ENCODE data around the gene PHF11.

The PHF11 gene

DNA sequence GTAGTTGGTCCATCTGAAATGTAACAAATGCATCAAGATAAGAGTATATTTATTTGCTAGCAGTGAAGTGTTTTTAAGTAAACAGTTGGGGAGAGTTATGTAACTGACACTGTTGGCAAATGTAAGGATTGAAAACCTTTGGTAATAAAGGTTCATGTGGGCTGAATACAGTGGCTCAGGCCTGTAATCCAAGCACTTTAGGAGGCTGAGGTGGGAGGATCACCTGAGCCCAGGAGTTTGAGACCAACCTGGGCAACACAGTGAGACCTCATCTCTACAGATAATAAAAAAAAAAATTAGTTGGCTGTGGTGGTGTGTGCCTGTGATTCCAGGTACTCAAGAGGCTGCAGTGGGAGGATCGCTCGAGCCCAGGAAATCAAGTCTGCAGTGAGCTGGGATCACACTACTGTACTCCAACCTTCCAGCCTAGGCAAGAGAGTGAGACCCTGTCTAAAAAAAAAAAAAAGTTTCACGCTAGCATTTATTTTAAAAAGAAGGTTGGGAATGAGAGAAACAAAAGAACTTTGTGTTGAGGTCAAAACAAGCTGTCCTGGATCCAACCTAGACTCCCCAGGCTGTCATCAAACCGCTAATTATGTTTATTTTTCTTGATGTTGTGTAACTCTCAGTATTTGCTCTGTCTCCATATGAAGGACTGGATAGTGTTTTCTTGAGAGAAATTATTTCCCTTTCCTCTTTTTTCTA lies 31.0 kb upstream of the PHF11 start:
- Histone ChIP-seq H3K36me3 (ENCODE audit: insufficient read depth) (no peaks in the 10 kb centered on the region), H3K4me2 (no peak overlapping the region), H3K9ac (no peak overlapping the region), H3K79me2 (ENCODE audit: insufficient read depth, low read depth) (no peaks in the 10 kb centered on the region), H3K4me3 (IDR thresholded peaks at IDR 0.05; ENCODE audit: insufficient read depth, low read depth, low read length) (no peak overlapping the region), H4K20me1 (ENCODE audit: insufficient read depth) (no peaks in the 10 kb centered on the region), H3K27me3 (ENCODE audit: insufficient read depth, low read depth) (no peaks in the 10 kb centered on the region), H2AFZ (ENCODE audit: low read depth) (no peak overlapping the region), H3K27ac (no peak overlapping the region), H3K4me1 (ENCODE audit: low read depth, poor library complexity, severe bottlenecking) (peaks cover 8% of the 10 kb centered on the region)
- TF ChIP-seq, protein P1, sequence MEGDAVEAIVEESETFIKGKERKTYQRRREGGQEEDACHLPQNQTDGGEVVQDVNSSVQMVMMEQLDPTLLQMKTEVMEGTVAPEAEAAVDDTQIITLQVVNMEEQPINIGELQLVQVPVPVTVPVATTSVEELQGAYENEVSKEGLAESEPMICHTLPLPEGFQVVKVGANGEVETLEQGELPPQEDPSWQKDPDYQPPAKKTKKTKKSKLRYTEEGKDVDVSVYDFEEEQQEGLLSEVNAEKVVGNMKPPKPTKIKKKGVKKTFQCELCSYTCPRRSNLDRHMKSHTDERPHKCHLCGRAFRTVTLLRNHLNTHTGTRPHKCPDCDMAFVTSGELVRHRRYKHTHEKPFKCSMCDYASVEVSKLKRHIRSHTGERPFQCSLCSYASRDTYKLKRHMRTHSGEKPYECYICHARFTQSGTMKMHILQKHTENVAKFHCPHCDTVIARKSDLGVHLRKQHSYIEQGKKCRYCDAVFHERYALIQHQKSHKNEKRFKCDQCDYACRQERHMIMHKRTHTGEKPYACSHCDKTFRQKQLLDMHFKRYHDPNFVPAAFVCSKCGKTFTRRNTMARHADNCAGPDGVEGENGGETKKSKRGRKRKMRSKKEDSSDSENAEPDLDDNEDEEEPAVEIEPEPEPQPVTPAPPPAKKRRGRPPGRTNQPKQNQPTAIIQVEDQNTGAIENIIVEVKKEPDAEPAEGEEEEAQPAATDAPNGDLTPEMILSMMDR (conservative IDR thresholded peaks at IDR 0.05; ENCODE audit: low read depth, low read length): no peak

DNA sequence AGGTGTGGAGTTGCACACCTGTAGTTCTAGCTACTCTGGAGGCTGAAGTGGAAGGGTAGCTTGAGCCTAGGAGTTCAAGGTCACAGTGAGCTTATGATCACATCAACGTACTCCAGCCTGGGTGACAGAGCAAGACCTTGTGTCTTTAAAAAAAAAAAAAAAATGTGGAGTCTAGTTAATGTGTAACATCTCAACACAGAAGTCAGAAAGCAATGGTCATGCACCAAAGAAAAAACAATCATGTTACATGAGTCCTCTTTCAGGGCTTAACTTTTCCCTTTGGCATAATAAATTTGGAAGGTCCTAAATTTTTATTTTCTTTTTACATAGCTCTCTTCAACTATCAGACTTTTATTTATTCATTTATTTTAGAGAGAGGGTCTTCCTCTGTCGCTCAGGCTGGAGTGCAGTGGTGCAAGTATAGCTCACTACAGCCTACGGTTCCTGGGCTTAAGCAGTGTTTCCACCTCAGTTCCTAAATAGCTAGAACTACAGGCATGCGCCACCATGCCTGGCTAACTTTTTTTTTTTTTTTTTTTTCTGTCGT lies 29.4 kb upstream of the PHF11 start:
- Histone ChIP-seq H3K79me2 (ENCODE audit: insufficient read depth, low read depth) (no peaks in the 10 kb centered on the region), H3K9ac (no peak overlapping the region), H3K36me3 (ENCODE audit: insufficient read depth) (no peaks in the 10 kb centered on the region), H4K20me1 (ENCODE audit: insufficient read depth) (no peaks in the 10 kb centered on the region), H3K4me1 (ENCODE audit: low read depth, poor library complexity, severe bottlenecking) (no peaks in the 10 kb centered on the region), H2AFZ (ENCODE audit: low read depth) (no peak overlapping the region), H3K4me3 (IDR thresholded peaks at IDR 0.05; ENCODE audit: insufficient read depth, low read depth, low read length) (no peak overlapping the region), H3K27me3 (ENCODE audit: insufficient read depth, low read depth) (no peaks in the 10 kb centered on the region), H3K4me2 (no peak overlapping the region), H3K27ac (no peak overlapping the region)
- TF ChIP-seq, protein P1 (conservative IDR thresholded peaks at IDR 0.05; ENCODE audit: low read depth, low read length): no peak

DNA sequence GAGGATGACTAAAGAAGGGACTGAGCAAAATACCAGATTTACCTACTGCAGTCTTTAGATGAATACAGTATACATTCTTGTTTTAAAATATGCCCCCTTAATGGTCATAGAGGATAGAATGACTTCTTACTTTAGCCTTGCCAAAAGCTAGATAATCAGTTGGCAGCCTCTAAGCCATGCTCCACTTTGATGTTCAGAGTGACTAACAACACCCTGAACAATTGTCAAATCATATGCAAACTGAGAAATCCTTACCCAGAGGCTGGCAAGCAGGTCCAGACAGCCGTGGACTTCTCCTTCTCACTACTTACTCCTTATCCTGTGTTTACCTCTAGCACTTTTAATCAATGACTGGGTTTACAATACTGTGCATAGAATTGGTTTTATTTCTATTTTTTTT lies 23.6 kb upstream of the PHF11 start:
- Histone ChIP-seq H3K27ac (no peak overlapping the region), H2AFZ (ENCODE audit: low read depth) (no peak overlapping the region), H3K9ac (no peak overlapping the region), H3K27me3 (ENCODE audit: insufficient read depth, low read depth) (no peaks in the 10 kb centered on the region), H4K20me1 (ENCODE audit: insufficient read depth) (no peaks in the 10 kb centered on the region), H3K4me3 (IDR thresholded peaks at IDR 0.05; ENCODE audit: insufficient read depth, low read depth, low read length) (no peak overlapping the region), H3K4me1 (ENCODE audit: low read depth, poor library complexity, severe bottlenecking) (no peaks in the 10 kb centered on the region), H3K36me3 (ENCODE audit: insufficient read depth) (no peaks in the 10 kb centered on the region), H3K79me2 (ENCODE audit: insufficient read depth, low read depth) (no peaks in the 10 kb centered on the region), H3K4me2 (no peak overlapping the region)
- TF ChIP-seq, protein P1 (conservative IDR thresholded peaks at IDR 0.05; ENCODE audit: low read depth, low read length): no peak

DNA sequence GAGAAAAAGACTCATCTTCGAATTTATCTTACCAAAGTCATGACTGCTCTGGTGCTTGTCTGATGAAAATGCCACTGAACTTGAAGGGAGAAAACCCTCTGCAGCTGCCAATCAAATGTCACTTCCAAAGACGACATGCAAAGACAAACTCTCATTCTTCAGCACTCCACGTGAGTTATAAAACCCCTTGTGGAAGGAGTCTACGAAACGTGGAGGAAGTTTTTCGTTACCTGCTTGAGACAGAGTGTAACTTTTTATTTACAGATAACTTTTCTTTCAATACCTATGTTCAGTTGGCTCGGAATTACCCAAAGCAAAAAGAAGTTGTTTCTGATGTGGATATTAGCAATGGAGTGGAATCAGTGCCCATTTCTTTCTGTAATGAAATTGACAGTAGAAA lies 19.2 kb upstream of the PHF11 start:
- H3K79me2 ChIP-seq (ENCODE audit: insufficient read depth, low read depth): no peaks in the 10 kb centered on the region
- H3K27me3 ChIP-seq (ENCODE audit: insufficient read depth, low read depth): no peaks in the 10 kb centered on the region
- H3K9ac ChIP-seq: no peak overlapping the region
- no peak overlapping the region for H2AFZ ChIP-seq (ENCODE audit: low read depth)
- H3K4me2 ChIP-seq: no peak overlapping the region
- no peak overlapping the region for H3K4me3 ChIP-seq (IDR thresholded peaks at IDR 0.05; ENCODE audit: insufficient read depth, low read depth, low read length)
- no peaks in the 10 kb centered on the region for H4K20me1 ChIP-seq (ENCODE audit: insufficient read depth)
- no peaks in the 10 kb centered on the region for H3K4me1 ChIP-seq (ENCODE audit: low read depth, poor library complexity, severe bottlenecking)
- H3K36me3 ChIP-seq (ENCODE audit: insufficient read depth): no peaks in the 10 kb centered on the region
- H3K27ac ChIP-seq: no peak overlapping the region
- TF ChIP-seq, protein P1 (conservative IDR thresholded peaks at IDR 0.05; ENCODE audit: low read depth, low read length): no peak
